Brain microvascular endothelial cell (primary cell): Measurements from ENCODE around the gene LCORL.

Experiments
- DNase-seq: peaks from one replicate; pipeline ENCODE4 v3.0.0-alpha.2; 2020
- H3K27ac ChIP-seq: fragments of 250-450 bp; sonication (Bioruptor Pico); 2 replicates; pipeline ENCODE4 v1.5.1; 2020; ENCODE audit warnings: mild to moderate bottlenecking, moderate library complexity
- H3K27me3 ChIP-seq: fragments of 250-450 bp; sonication (Bioruptor Pico); replicated peaks from 2 replicates; pipeline ENCODE4 v1.5.1; 2020; ENCODE audit warnings: mild to moderate bottlenecking
- H3K36me3 ChIP-seq: fragments of 250-450 bp; sonication (Bioruptor Pico); replicated peaks from 2 replicates; pipeline ENCODE4 v1.5.1; 2020; ENCODE audit warnings: mild to moderate bottlenecking
- H3K4me3 ChIP-seq: 2 replicates; pipeline ENCODE4 v1.5.1; 2011; ENCODE audit warnings: low read depth, mild to moderate bottlenecking, control low read depth, low read length, moderate library complexity
- CTCF ChIP-seq: IDR thresholded peaks from 2 replicates; pipeline ENCODE4 v1.5.1; 2011; ENCODE audit warnings: low read depth, mild to moderate bottlenecking, moderate library complexity, low read length, control low read depth, inconsistent platforms; ENCODE audit errors: missing control alignments
- in situ Hi-C: cut with HindIII; loops from 2 replicates; pipeline ENCODE4 v1.10.0; 2017; ENCODE audit warnings: low sequenced_read_pairs, low pct_ligation_motif_present

LCORL gene

GRCh38 chr4:17930256-17930655, 91.3 kb downstream of the LCORL start:
- no peak overlapping the region for H3K27ac ChIP-seq
- H3K27me3 ChIP-seq, result no peaks in the 10 kb centered on the region
- DNase-seq, result no peak
- no peaks in the 10 kb centered on the region for H3K36me3 ChIP-seq
- no peak for TF ChIP-seq CTCF
- H3K4me3 ChIP-seq, result no peak overlapping the region
- in situ Hi-C loops, result no loop called here

GRCh38 chr4:17924189-17924588, 97.4 kb downstream of the LCORL start:
- H3K4me3 ChIP-seq, result no peak overlapping the region
- TF ChIP-seq CTCF, result no peak
- H3K27ac ChIP-seq, result no peak overlapping the region
- no peaks in the 10 kb centered on the region for H3K27me3 ChIP-seq
- H3K36me3 ChIP-seq, result no peaks in the 10 kb centered on the region
- DNase-seq, result no peak
- in situ Hi-C loops, result no loop called here

- DNase-seq, result no peak
Observed at GRCh38 chr4:17921451-17921850, 100.1 kb downstream of the LCORL start.

GRCh38 chr4:17920681-17921080, 100.9 kb downstream of the LCORL start:
- in situ Hi-C loops, result no loop called here
- TF ChIP-seq CTCF, result no peak
- H3K27me3 ChIP-seq, result no peaks in the 10 kb centered on the region
- H3K27ac ChIP-seq, result no peak overlapping the region
- DNase-seq, result no peak
- H3K4me3 ChIP-seq, result no peak overlapping the region
- H3K36me3 ChIP-seq, result no peaks in the 10 kb centered on the region

More at GRCh38 chr4:17921451-17921850, 100.1 kb downstream of the LCORL start:
- no peak overlapping the region for H3K27ac ChIP-seq
- H3K4me3 ChIP-seq, result no peak overlapping the region
- TF ChIP-seq CTCF, result no peak
- in situ Hi-C loops, result no loop called here
- no peaks in the 10 kb centered on the region for H3K36me3 ChIP-seq
- no peaks in the 10 kb centered on the region for H3K27me3 ChIP-seq

DNA sequence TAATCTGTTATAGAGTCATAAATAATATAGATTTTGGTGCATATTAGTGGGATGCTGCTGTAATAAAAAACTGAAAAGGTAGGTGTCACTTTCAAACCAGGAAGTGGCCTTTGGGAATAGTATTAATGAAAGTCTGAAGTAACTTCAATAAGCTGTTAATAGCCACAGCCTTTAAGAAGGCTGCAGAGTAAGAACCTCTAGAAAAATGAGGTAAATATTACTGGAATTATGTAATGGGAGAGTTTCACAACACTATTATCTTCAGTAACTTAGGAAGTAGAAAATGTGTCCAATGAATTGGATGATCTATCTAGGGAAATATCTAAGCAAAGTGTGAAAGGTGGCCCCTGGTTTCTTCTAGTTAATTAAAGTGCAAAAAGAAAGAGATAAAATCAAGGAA, 106.1 kb downstream of the LCORL start:
- no peak for TF ChIP-seq CTCF
- no peak for DNase-seq
- Histone ChIP-seq H3K4me3 (no peak overlapping the region), H3K27me3 (no peaks in the 10 kb centered on the region), H3K36me3 (no peaks in the 10 kb centered on the region), H3K27ac (no peak overlapping the region)
- in situ Hi-C loops, result no loop called here

- no peaks in the 10 kb centered on the region for H3K27me3 ChIP-seq
- TF ChIP-seq CTCF, result no peak
- no peaks in the 10 kb centered on the region for H3K36me3 ChIP-seq
- H3K4me3 ChIP-seq, result no peak overlapping the region
- DNase-seq, result no peak
- in situ Hi-C loops, result no loop called here
- H3K27ac ChIP-seq, result no peak overlapping the region
Observed at GRCh38 chr4:17912011-17912410, 109.5 kb downstream of the LCORL start.
